Umbilical cord (tissue), 2 donors: Measurements from ENCODE around the gene USP17L12. TPM values are rescaled to one million over a fixed set of nuclear protein-coding genes. Genes with fewer than 3 reads are reported as not detected.
"Not testable (repeated sequence)": the region's sequence is repeated elsewhere in the genome, so short reads cannot be mapped to it uniquely, and the experiment has no call there.

Experiments
- DNase-seq: peaks from one replicate; pipeline ENCODE4 v3.0.0-alpha.2; 2015; ENCODE audit warnings: low spot score
- total RNA-seq: library from RNA; depleted of rRNA; stranded (reverse); fragments of >200 nt; gene quantifications from one replicate; pipeline ENCODE4 v1.2.3, GENCODE V29; 2014; ENCODE audit warnings: low replicate concordance; ENCODE audit not compliant: insufficient read depth

Gene USP17L12, protein sequence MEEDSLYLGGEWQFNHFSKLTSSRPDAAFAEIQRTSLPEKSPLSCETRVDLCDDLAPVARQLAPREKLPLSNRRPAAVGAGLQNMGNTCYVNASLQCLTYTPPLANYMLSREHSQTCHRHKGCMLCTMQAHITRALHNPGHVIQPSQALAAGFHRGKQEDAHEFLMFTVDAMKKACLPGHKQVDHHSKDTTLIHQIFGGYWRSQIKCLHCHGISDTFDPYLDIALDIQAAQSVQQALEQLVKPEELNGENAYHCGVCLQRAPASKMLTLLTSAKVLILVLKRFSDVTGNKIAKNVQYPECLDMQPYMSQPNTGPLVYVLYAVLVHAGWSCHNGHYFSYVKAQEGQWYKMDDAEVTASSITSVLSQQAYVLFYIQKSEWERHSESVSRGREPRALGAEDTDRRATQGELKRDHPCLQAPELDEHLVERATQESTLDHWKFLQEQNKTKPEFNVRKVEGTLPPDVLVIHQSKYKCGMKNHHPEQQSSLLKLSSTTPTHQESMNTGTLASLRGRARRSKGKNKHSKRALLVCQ
- not detected for total RNA-seq

DNA sequence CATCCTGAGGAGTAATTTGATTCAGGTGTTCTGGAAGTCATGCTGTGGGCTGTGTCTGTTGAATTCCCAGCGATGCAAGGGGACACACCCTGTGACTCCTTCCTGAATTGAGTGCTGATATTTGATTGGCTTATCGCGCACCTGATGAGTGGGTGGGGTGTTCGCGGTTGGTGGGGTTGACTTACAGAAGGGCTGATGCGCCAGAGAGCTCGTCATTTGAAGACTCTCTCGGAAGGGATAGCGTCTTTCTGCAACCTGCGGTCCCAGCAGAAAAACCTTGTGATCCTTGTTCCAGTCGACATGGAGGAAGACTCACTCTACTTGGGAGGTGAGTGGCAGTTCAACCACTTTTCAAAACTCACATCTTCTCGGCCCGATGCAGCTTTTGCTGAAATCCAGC lies at the start of gene USP17L12:
Gene USP17L12 (plus strand): TSS at position 301 of the 400 bp plus-strand sequence. CDS start 0 bp downstream, at position 301.
- DNase-seq, result not testable (repeated sequence)

DNA sequence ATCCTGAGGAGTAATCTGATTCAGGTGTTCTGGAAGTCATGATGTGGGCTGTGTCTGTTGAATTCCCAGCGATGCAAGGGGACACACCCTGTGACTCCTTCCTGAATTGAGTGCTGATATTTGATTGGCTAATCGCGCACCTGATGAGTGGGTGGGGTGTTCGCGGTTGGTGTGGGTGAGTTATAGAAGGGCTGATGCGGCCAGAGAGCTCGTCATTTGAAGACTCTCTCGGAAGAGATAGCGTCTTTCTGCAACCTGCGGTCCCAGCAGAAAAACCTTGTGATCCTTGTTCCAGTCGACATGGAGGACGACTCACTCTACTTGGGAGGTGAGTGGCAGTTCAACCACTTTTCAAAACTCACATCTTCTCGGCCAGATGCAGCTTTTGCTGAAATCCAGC lies 9.6 kb upstream of the USP17L12 start, which contains the start of gene USP17L10:
Gene USP17L10 (plus strand): TSS at position 301 of the 400 bp plus-strand sequence. CDS start 0 bp downstream, at position 301.
- DNase-seq, result not testable (repeated sequence)

DNA sequence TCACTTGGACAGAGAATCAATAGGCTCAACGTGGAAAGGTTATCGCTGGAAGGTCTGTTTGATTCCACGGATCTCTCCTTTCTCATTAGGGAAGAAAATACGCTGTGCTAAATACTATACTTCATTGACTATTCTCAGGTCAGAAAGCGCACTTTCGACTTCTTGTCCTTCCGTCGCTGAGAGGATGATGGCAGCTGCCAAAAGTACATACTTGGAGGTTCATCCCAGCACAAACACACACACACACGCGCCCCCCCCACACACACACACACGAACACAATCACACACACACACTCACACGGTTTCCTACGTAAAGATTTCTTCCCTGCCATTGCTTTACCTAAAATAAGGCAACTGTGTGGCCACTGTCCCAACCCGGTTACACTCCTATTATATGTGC lies 5.3 kb upstream of the USP17L12 start:
- not testable (repeated sequence) for DNase-seq

DNA sequence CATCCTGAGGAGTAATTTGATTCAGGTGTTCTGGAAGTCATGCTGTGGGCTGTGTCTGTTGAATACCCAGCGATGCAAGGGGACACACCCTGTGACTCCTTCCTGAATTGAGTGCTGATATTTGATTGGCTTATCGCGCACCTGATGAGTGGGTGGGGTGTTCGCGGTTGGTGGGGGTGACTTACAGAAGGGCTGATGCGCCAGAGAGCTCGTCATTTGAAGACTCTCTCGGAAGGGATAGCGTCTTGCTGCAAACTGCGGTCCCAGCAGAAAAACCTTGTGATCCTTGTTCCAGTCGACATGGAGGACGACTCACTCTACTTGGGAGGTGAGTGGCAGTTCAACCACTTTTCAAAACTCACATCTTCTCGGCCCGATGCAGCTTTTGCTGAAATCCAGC lies 4.8 kb upstream of the USP17L12 start, which contains the start of gene USP17L11:
Gene USP17L11 (plus strand): TSS at position 301 of the 400 bp plus-strand sequence. CDS start 0 bp downstream, at position 301.
- not testable (repeated sequence) for DNase-seq

DNA sequence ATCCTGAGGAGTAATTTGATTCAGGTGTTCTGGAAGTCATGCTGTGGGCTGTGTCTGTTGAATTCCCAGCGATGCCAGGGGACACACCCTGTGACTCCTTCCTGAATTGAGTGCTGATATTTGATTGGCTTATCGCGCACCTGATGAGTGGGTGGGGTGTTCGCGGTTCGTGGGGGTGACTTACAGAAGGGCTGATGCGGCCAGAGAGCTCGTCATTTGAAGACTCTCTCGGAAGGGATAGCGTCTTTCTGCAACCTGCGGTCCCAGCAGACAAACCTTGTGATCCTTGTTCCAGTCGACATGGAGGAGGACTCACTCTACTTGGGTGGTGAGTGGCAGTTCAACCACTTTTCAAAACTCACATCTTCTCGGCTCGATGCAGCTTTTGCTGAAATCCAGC lies 4.6 kb downstream of the USP17L12 start, which contains the start of gene USP17L13:
Gene USP17L13 (plus strand): TSS at position 301 of the 400 bp plus-strand sequence. CDS start 0 bp downstream, at position 301.
- DNase-seq, result not testable (repeated sequence)

DNA sequence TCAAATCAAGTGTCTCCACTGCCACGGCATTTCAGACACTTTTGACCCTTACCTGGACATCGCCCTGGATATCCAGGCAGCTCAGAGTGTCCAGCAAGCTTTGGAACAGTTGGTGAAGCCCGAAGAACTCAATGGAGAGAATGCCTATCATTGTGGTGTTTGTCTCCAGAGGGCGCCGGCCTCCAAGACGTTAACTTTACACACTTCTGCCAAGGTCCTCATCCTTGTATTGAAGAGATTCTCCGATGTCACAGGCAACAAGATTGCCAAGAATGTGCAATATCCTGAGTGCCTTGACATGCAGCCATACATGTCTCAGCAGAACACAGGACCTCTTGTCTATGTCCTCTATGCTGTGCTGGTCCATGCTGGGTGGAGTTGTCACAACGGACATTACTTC lies 10.3 kb downstream of the USP17L12 start:
- DNase-seq, result not testable (repeated sequence)

DNA sequence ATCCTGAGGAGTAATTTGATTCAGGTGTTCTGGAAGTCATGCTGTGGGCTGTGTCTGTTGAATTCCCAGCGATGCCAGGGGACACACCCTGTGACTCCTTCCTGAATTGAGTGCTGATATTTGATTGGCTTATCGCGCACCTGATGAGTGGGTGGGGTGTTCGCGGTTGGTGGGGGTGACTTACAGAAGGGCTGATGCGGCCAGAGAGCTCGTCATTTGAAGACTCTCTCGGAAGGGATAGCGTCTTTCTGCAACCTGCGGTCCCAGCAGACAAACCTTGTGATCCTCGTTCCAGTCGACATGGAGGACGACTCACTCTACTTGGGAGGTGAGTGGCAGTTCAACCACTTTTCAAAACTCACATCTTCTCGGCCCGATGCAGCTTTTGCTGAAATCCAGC lies 14.1 kb downstream of the USP17L12 start, which contains the start of gene USP17L15:
Gene USP17L15 (plus strand): TSS at position 301 of the 400 bp plus-strand sequence. CDS start 0 bp downstream, at position 301.
- not testable (repeated sequence) for DNase-seq

DNA sequence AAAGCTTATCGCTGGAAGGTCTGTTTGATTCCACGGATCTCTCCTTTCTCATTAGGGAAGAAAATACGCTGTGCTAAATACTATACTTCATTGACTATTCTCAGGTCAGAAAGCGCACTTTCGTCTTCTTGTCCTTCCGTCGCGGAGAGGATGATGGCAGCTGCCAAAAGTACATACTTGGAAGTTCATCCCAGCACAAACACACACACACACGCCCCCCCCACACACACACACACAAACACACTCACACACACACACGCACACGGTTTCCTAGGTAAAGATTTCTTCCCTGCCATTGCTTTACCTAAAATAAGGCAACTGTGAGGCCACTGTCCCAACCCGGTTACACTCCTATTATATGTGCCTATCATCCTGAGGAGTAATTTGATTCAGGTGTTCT lies 18.5 kb downstream of the USP17L12 start:
- DNase-seq, result not testable (repeated sequence)

DNA sequence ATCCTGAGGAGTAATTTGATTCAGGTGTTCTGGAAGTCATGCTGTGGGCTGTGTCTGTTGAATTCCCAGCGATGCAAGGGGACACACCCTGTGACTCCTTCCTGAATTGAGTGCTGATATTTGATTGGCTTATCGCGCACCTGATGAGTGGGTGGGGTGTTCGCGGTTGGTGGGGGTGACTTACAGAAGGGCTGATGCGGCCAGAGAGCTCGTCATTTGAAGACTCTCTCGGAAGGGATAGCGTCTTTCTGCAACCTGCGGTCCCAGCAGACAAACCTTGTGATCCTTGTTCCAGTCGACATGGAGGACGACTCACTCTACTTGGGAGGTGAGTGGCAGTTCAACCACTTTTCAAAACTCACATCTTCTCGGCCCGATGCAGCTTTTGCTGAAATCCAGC lies 23.6 kb downstream of the USP17L12 start, which contains the start of gene USP17L17:
Gene USP17L17 (plus strand): TSS at position 301 of the 400 bp plus-strand sequence. CDS start 0 bp downstream, at position 301.
- not testable (repeated sequence) for DNase-seq

DNA sequence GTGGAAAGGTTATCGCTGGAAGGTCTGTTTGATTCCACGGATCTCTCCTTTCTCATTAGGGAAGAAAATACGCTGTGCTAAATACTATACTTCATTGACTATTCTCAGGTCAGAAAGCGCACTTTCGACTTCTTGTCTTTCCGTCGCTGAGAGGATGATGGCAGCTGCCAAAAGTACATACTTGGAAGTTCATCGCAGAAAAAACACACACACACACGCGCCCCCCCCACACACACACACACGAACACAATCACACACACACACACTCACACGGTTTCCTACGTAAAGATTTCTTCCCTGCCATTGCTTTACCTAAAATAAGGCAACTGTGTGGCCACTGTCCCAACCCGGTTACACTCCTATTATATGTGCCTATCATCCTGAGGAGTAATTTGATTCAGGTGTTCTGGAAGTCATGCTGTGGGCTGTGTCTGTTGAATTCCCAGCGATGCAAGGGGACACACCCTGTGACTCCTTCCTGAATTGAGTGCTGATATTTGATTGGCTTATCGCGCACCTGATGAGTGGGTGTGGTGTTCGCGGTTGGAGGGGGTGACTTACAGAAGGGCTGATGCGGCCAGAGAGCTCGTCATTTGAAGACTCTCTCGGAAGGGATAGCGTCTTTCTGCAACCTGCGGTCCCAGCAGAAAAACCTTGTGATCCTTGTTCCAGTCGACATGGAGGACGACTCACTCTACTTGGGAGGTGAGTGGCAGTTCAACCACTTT lies 28.2 kb downstream of the USP17L12 start, which contains the start of gene USP17L18:
Gene USP17L18 (plus strand): TSS at position 678 of the 728 bp plus-strand sequence. CDS start 0 bp downstream, at position 678.
- DNase-seq, result not testable (repeated sequence)

DNA sequence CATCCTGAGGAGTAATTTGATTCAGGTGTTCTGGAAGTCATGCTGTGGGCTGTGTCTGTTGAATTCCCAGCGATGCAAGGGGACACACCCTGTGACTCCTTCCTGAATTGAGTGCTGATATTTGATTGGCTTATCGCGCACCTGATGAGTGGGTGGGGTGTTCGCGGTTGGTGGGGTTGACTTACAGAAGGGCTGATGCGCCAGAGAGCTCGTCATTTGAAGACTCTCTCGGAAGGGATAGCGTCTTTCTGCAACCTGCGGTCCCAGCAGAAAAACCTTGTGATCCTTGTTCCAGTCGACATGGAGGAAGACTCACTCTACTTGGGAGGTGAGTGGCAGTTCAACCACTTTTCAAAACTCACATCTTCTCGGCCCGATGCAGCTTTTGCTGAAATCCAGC lies 33.1 kb downstream of the USP17L12 start, which contains the start of gene USP17L19:
Gene USP17L19 (plus strand): TSS at position 301 of the 400 bp plus-strand sequence. CDS start 0 bp downstream, at position 301.
- DNase-seq, result not testable (repeated sequence)

DNA sequence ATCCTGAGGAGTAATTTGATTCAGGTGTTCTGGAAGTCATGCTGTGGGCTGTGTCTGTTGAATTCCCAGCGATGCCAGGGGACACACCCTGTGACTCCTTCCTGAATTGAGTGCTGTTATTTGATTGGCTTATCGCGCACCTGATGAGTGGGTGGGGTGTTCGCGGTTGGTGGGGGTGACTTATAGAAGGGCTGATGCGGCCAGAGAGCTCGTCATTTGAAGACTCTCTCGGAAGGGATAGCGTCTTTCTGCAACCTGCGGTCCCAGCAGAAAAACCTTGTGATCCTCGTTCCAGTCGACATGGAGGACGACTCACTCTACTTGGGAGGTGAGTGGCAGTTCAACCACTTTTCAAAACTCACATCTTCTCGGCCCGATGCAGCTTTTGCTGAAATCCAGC lies 37.9 kb downstream of the USP17L12 start, which contains the start of gene USP17L20:
Gene USP17L20 (plus strand): TSS at position 301 of the 400 bp plus-strand sequence. CDS start 0 bp downstream, at position 301.
- not testable (repeated sequence) for DNase-seq

DNA sequence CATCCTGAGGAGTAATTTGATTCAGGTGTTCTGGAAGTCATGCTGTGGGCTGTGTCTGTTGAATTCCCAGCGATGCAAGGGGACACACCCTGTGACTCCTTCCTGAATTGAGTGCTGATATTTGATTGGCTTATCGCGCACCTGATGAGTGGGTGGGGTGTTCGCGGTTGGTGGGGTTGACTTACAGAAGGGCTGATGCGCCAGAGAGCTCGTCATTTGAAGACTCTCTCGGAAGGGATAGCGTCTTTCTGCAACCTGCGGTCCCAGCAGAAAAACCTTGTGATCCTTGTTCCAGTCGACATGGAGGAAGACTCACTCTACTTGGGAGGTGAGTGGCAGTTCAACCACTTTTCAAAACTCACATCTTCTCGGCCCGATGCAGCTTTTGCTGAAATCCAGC lies 42.6 kb downstream of the USP17L12 start, which contains the start of gene USP17L21:
Gene USP17L21 (plus strand): TSS at position 301 of the 400 bp plus-strand sequence. CDS start 0 bp downstream, at position 301.
- DNase-seq, result not testable (repeated sequence)

DNA sequence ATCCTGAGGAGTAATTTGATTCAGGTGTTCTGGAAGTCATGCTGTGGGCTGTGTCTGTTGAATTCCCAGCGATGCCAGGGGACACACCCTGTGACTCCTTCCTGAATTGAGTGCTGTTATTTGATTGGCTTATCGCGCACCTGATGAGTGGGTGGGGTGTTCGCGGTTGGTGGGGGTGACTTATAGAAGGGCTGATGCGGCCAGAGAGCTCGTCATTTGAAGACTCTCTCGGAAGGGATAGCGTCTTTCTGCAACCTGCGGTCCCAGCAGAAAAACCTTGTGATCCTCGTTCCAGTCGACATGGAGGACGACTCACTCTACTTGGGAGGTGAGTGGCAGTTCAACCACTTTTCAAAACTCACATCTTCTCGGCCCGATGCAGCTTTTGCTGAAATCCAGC lies 47.4 kb downstream of the USP17L12 start, which contains the start of gene USP17L22:
Gene USP17L22 (plus strand): TSS at position 301 of the 400 bp plus-strand sequence. CDS start 0 bp downstream, at position 301.
- not testable (repeated sequence) for DNase-seq

Other genes starting within 250 kb of the USP17L12 start
- not detected for gene FAM90A26, start 49.7 kb upstream of the USP17L12 start, total RNA-seq
- gene USP17L10, start 9.5 kb upstream of the USP17L12 start, total RNA-seq, result not detected
- not detected for gene USP17L11, start 4.7 kb upstream of the USP17L12 start, total RNA-seq
- gene USP17L13, start 4.7 kb downstream of the USP17L12 start, total RNA-seq, result not detected
- gene USP17L15, start 14.2 kb downstream of the USP17L12 start, total RNA-seq, result 0.72 TPM
- not detected for gene USP17L17, start 23.7 kb downstream of the USP17L12 start, total RNA-seq
- gene USP17L18, start 28.5 kb downstream of the USP17L12 start, total RNA-seq, result not detected
- not detected for gene USP17L19, start 33.2 kb downstream of the USP17L12 start, total RNA-seq
- not detected for gene USP17L20, start 38.0 kb downstream of the USP17L12 start, total RNA-seq
- not detected for gene USP17L21, start 42.7 kb downstream of the USP17L12 start, total RNA-seq
- gene USP17L22, start 47.5 kb downstream of the USP17L12 start, total RNA-seq, result 0.72 TPM
- gene USP17L24, start 105.0 kb downstream of the USP17L12 start, total RNA-seq, result not detected
- gene USP17L25, start 109.8 kb downstream of the USP17L12 start, total RNA-seq, result not detected
- gene USP17L26, start 114.5 kb downstream of the USP17L12 start, total RNA-seq, result not detected
- not detected for gene USP17L5, start 119.3 kb downstream of the USP17L12 start, total RNA-seq
- not detected for gene USP17L27, start 124.0 kb downstream of the USP17L12 start, total RNA-seq
- not detected for gene USP17L28, start 128.7 kb downstream of the USP17L12 start, total RNA-seq
- not detected for gene USP17L29, start 133.5 kb downstream of the USP17L12 start, total RNA-seq
- gene USP17L30, start 143.0 kb downstream of the USP17L12 start, total RNA-seq, result not detected
- gene DEFB131A, start 224.3 kb downstream of the USP17L12 start, total RNA-seq, result not detected